Upper lobe of left lung (tissue), 4 donors: ENCODE data around the gene PHACTR1.

Source experiments
- POLR2A ChIP-seq, 4 donors: fragments of 450-650 bp; IDR thresholded peaks; one replicate each; pipeline ENCODE4 v1.5.1; 2016 to 2017; ENCODE audit warnings: antibody characterized with exemption in 4 of 4, mild to moderate bottlenecking in 2 of 4
- POLR2AphosphoS5 ChIP-seq, 2 donors: sonication (generic); formaldehyde crosslinking; IDR thresholded peaks; one replicate each; pipeline ENCODE4 v1.5.1; 2017; ENCODE audit warnings: antibody characterized with exemption in 2 of 2
- TF ChIP-seq, protein P1 (sequence below), 6 experiments: fragments of 450-650 bp in 4 of 6; fragments of 200-600 bp in 2 of 6; sonication (generic) in 2 of 6; IDR thresholded peaks; one replicate each; pipeline ENCODE4 v1.5.1; 2016 to 2019; ENCODE audit warnings: antibody characterized with exemption in 6 of 6

DNA sequence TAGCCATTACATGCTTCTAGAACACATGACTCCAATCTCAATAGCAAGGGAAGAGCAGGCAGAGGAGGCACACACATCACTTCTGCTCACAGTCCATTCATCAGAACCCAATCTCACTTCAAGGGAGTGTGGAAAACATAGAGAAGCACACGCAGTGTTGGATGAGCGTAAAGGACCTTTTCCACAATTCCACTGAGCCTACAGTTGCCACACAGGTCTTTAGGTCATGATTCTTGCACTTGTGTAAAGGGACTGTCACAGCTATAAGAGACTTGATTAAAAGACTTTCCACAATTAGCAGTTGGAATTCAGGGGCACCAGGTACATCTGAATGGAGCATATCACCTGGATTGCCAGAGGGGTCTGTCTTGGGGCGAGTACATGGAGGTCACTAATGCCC lies 525.6 kb downstream of the PHACTR1 start:
- TF ChIP-seq POLR2AphosphoS5 (IDR thresholded peaks at IDR 0.05) (no peak), POLR2A (IDR thresholded peaks at IDR 0.05) (no peak)
- TF ChIP-seq, protein P1, sequence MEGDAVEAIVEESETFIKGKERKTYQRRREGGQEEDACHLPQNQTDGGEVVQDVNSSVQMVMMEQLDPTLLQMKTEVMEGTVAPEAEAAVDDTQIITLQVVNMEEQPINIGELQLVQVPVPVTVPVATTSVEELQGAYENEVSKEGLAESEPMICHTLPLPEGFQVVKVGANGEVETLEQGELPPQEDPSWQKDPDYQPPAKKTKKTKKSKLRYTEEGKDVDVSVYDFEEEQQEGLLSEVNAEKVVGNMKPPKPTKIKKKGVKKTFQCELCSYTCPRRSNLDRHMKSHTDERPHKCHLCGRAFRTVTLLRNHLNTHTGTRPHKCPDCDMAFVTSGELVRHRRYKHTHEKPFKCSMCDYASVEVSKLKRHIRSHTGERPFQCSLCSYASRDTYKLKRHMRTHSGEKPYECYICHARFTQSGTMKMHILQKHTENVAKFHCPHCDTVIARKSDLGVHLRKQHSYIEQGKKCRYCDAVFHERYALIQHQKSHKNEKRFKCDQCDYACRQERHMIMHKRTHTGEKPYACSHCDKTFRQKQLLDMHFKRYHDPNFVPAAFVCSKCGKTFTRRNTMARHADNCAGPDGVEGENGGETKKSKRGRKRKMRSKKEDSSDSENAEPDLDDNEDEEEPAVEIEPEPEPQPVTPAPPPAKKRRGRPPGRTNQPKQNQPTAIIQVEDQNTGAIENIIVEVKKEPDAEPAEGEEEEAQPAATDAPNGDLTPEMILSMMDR (IDR thresholded peaks at IDR 0.05) = no peak
